Parathyroid adenoma (tissue), 2 donors: ENCODE data around the gene DEFB113.

Source experiments
- H2AFZ ChIP-seq: fragments of 300-600 bp; sonication (generic); one replicate; pipeline ENCODE4 v1.7.0; 2017; ENCODE audit warnings: antibody characterized with exemption, mild to moderate bottlenecking
- H3K27ac ChIP-seq: fragments of 300-600 bp; sonication (generic); one replicate; pipeline ENCODE4 v1.7.0; 2017
- H3K27me3 ChIP-seq: fragments of 300-600 bp; sonication (generic); one replicate; pipeline ENCODE4 v1.7.0; 2017; ENCODE audit warnings: low read length; ENCODE audit not compliant: control insufficient read depth, insufficient read depth
- H3K36me3 ChIP-seq: fragments of 300-600 bp; sonication (generic); one replicate; pipeline ENCODE4 v1.7.0; 2017; ENCODE audit warnings: low read length; ENCODE audit not compliant: control insufficient read depth, insufficient read depth
- H3K4me1 ChIP-seq: fragments of 300-600 bp; sonication (generic); one replicate; pipeline ENCODE4 v1.7.0; 2017; ENCODE audit warnings: control low read depth
- H3K4me2 ChIP-seq: fragments of 300-600 bp; sonication (generic); one replicate; pipeline ENCODE4 v1.7.0; 2017; ENCODE audit warnings: low read length
- H3K4me3 ChIP-seq: fragments of 300-600 bp; sonication (generic); one replicate; pipeline ENCODE4 v1.7.0; 2017; ENCODE audit warnings: low read depth, low read length
- H3K79me2 ChIP-seq: fragments of 300-600 bp; sonication (generic); one replicate; pipeline ENCODE4 v1.7.0; 2017; ENCODE audit warnings: control low read depth
- H3K9ac ChIP-seq: fragments of 300-600 bp; sonication (generic); one replicate; pipeline ENCODE4 v1.7.0; 2017; ENCODE audit warnings: mild to moderate bottlenecking
- H3K9me3 ChIP-seq: fragments of 300-600 bp; sonication (generic); one replicate; pipeline ENCODE4 v1.7.0; 2017; ENCODE audit warnings: low read length; ENCODE audit not compliant: control insufficient read depth
- TF ChIP-seq, protein P1 (sequence below): fragments of 300-600 bp; sonication (generic); IDR thresholded peaks from one replicate; pipeline ENCODE4 v1.7.0; 2017; ENCODE audit warnings: antibody characterized with exemption, mild to moderate bottlenecking
- donor health status: primary hyperparathyroidism.

The DEFB113 gene, protein sequence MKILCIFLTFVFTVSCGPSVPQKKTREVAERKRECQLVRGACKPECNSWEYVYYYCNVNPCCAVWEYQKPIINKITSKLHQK

DNA sequence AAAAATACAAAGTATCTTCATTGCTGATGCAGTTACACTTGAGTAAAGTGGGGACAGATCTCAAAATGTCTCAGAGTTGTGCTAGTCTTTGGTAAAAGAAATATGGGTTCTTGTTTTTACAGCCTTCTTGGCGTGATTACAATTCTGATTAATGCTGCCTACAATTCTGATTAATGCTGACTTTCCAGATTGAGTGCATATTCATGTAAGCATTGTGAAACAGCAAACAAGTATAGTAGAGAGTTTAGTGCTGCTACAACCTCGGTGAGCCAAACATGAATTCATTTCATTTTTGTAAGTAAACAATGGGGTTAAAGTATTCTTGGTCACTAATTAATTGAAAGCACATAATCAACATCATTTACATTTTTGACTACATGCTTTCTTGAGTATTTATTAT lies at the start of gene DEFB113:
TSS of gene DEFB113 (minus strand) at position 21 of the 400 bp plus-strand sequence. CDS start at position 21, 0 bp downstream.
- TF ChIP-seq, protein P1, sequence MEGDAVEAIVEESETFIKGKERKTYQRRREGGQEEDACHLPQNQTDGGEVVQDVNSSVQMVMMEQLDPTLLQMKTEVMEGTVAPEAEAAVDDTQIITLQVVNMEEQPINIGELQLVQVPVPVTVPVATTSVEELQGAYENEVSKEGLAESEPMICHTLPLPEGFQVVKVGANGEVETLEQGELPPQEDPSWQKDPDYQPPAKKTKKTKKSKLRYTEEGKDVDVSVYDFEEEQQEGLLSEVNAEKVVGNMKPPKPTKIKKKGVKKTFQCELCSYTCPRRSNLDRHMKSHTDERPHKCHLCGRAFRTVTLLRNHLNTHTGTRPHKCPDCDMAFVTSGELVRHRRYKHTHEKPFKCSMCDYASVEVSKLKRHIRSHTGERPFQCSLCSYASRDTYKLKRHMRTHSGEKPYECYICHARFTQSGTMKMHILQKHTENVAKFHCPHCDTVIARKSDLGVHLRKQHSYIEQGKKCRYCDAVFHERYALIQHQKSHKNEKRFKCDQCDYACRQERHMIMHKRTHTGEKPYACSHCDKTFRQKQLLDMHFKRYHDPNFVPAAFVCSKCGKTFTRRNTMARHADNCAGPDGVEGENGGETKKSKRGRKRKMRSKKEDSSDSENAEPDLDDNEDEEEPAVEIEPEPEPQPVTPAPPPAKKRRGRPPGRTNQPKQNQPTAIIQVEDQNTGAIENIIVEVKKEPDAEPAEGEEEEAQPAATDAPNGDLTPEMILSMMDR, result no peak

DNA sequence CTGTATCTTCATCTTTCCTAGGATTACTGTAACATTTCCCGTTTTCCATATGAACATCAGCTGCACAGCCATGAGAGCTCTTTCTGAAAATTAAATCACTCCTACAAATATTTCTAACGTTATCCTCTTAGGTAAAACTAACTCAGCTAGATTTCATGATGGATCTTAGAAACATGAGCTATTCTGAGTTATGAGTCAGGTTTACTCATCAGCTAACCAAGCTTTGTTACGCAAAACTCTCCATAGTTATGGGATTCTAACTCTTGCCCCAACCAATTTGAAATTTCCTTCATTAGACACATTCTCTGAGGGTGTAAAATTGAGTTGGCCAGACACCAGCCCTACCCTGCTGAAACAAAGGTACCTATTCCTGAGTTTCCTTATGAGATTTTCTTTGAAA lies 38.4 kb upstream of the DEFB113 start:
- no peaks in the 10 kb centered on the region for H3K79me2 ChIP-seq
- H3K36me3 ChIP-seq, result no peaks in the 10 kb centered on the region
- H3K4me3 ChIP-seq, result no peak overlapping the region
- H3K27ac ChIP-seq, result no peak overlapping the region
- H3K27me3 ChIP-seq, result no peaks in the 10 kb centered on the region
- no peak overlapping the region for H2AFZ ChIP-seq
- H3K4me1 ChIP-seq, result no peaks in the 10 kb centered on the region
- H3K9ac ChIP-seq, result no peak overlapping the region
- TF ChIP-seq, protein P1, result no peak
- no peaks in the 10 kb centered on the region for H3K9me3 ChIP-seq
- H3K4me2 ChIP-seq, result no peak overlapping the region

More for the DNA sequence above, at the start of gene DEFB113:
- Histone ChIP-seq H3K79me2 (no peaks in the 10 kb centered on the region), H2AFZ (no peak within 1 kb of the TSS), H3K9ac (no peak within 1 kb of the TSS), H3K4me1 (no peaks in the 10 kb centered on the region), H3K9me3 (no peaks in the 10 kb centered on the region), H3K27me3 (no peaks in the 10 kb centered on the region), H3K4me2 (no peak within 1 kb of the TSS), H3K27ac (no peak within 1 kb of the TSS), H3K36me3 (no peaks in the 10 kb centered on the region), H3K4me3 (no peak within 1 kb of the TSS)

DNA sequence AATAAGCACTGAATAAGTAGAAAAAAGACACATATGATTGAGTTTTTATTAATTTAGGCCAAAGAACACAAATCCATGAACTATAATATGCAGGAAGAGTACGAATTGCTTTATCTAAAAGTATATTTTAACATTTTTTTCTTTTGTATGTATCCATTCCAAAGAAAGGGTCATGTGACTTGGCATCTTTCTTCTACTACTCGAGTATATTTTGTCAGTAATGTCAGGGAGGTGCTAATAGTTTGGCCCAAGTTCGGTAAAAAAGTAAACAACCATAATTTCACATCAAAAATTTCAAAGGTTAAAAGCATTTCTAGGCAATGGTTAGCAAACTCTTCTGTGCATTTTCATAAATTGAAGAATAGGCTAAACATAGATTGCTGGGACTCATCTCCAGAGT lies 33.7 kb upstream of the DEFB113 start:
- Histone ChIP-seq H3K4me2 (no peak overlapping the region), H3K4me1 (no peaks in the 10 kb centered on the region), H3K9me3 (no peaks in the 10 kb centered on the region), H3K79me2 (no peaks in the 10 kb centered on the region), H3K27me3 (no peaks in the 10 kb centered on the region), H2AFZ (no peak overlapping the region), H3K36me3 (no peaks in the 10 kb centered on the region), H3K9ac (no peak overlapping the region), H3K27ac (no peak overlapping the region), H3K4me3 (no peak overlapping the region)
- TF ChIP-seq, protein P1, result no peak

DNA sequence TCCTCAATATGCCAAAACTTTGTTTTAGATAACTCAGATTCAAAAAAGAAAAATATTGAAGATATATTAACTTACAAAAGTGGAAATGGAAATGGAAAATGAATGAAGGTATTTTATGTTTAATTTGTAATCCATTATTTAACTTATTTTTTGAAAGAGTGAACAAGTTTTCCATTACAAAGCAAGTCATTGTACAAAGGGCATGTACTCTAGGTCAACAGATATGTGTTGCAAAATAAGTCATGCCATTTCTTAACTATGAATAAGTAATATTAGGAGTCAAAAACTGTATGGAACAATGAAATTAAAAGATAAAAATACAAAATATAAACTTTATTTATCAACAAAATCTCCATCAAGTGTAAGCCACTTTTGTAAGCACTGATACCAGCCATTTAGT lies 25.9 kb upstream of the DEFB113 start:
- H3K4me3 ChIP-seq, result no peak overlapping the region
- no peaks in the 10 kb centered on the region for H3K79me2 ChIP-seq
- H3K9me3 ChIP-seq, result no peaks in the 10 kb centered on the region
- no peaks in the 10 kb centered on the region for H3K27me3 ChIP-seq
- H3K27ac ChIP-seq, result no peak overlapping the region
- no peaks in the 10 kb centered on the region for H3K4me1 ChIP-seq
- no peaks in the 10 kb centered on the region for H3K36me3 ChIP-seq
- no peak overlapping the region for H3K9ac ChIP-seq
- H2AFZ ChIP-seq, result no peak overlapping the region
- H3K4me2 ChIP-seq, result no peak overlapping the region
- TF ChIP-seq, protein P1, result no peak

DNA sequence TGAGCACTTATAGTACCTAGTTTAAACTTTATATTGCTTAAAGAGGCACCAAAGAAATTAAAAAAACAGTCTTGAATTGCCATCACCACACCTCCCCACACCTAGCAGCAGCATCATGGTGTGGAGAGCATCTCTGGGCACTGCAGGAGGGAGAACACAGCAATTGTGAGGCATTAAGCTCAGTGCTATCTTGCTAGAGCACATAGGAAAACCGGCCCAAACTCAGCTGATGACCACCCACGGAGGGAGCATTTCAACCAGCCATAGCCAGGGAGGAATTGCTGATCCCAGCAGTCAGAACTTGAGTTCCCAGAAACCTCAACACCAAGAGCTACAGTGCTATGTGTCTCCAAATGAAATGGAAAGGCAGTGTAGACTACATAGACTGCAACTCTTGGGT lies 19.5 kb upstream of the DEFB113 start:
- TF ChIP-seq, protein P1, result no peak
- Histone ChIP-seq H3K36me3 (no peaks in the 10 kb centered on the region), H3K4me1 (no peaks in the 10 kb centered on the region), H3K9ac (no peak overlapping the region), H3K4me2 (no peak overlapping the region), H3K27ac (no peak overlapping the region), H3K79me2 (no peaks in the 10 kb centered on the region), H3K9me3 (no peaks in the 10 kb centered on the region), H3K27me3 (no peaks in the 10 kb centered on the region), H2AFZ (no peak overlapping the region), H3K4me3 (no peak overlapping the region)
